DMS 273 (cell line): ENCODE measurements around the gene MPRIP.
"Not testable (repeated sequence)": the region's sequence is repeated elsewhere in the genome, so short reads cannot be mapped to it uniquely, and the experiment has no call there.

ENCODE experiments used
- DNase-seq: peaks from one replicate; lab custom pipeline; 2025; ENCODE audit not compliant: unreplicated experiment; lab: John Stamatoyannopoulos, UW

The MPRIP gene, protein sequence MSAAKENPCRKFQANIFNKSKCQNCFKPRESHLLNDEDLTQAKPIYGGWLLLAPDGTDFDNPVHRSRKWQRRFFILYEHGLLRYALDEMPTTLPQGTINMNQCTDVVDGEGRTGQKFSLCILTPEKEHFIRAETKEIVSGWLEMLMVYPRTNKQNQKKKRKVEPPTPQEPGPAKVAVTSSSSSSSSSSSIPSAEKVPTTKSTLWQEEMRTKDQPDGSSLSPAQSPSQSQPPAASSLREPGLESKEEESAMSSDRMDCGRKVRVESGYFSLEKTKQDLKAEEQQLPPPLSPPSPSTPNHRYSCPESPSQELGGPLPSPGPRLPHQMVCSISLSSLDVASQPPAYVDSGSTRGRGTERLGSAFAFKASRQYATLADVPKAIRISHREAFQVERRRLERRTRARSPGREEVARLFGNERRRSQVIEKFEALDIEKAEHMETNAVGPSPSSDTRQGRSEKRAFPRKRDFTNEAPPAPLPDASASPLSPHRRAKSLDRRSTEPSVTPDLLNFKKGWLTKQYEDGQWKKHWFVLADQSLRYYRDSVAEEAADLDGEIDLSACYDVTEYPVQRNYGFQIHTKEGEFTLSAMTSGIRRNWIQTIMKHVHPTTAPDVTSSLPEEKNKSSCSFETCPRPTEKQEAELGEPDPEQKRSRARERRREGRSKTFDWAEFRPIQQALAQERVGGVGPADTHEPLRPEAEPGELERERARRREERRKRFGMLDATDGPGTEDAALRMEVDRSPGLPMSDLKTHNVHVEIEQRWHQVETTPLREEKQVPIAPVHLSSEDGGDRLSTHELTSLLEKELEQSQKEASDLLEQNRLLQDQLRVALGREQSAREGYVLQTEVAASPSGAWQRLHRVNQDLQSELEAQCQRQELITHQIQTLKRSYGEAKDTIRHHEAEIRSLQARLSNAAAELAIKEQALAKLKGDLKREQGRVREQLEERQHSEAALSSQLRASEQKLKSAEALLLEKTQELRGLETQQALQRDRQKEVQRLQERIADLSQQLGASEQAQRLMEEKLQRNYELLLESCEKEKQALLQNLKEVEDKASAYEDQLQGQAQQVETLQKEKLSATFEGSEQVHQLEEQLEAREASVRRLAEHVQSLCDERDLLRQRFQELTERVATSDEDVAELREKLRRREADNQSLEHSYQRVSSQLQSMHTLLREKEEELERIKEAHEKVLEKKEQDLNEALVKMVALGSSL (N-terminal part only)

DNA sequence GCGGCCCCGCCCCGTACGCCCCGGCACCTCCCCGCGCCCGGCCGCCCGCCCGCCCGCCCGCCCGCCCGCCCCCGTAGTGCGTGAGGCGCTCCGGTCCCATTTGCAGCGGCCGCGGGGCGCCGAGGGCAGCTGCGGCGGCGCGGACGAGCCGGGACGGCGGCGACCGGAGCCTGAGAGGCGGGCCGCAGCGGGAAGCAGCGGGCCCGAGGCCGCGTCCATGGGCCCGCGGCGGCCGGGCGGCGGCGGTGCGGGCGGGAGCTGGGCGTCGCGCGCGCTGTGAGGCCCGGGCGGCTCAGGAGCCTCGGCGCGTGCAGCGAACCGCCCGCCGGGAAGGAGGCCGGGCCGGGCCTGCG is at the start of gene MPRIP:
TSS of gene MPRIP (plus strand) at position 74 of the 353 bp plus-strand sequence. CDS start 392 bp downstream, outside the sequence.
- no peak for DNase-seq

GRCh38 chr17:16994631-16995030 is 47.6 kb upstream of the MPRIP start:
- DNase-seq, result no peak

DNA sequence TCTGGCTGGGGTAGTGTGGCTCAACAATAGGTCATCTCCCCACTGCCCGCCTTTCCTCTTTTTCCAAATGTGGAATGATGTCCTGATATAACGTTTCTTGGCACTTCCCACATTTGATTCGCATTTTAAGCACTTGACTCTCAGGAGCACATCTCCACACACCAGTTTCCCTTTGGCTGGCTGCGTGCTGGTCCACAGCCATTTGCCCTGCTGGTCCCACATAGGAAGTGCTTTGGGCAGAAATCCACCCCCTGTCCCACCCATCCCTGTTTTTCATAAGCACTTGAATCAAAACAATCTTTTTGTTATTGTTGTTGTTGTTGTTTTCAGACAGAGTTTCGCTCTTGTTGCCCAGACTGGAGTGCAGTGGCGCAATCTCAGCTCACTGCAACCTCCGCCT is 46.3 kb upstream of the MPRIP start:
- no peak for DNase-seq

DNA sequence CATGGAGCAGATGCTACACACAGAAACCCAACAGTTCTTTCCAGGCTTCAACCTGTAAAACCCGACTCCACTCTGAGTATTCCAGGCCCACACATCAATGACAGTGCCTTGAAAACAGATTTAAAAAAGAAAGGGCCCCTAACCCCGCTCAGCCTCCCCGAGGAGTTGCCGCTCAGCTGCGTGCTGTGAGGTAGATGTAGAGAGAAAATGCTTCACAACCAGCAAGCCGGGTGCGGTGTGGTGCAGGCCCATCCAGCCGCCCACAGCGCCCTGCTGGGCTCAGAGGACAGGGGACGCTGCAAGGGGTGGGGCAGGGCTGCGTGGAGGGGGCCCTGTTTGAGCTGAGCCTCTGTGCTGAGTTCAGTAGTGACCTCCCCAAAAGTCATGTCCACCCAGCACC is 45.5 kb upstream of the MPRIP start:
- DNase-seq, result not testable (repeated sequence)

DNA sequence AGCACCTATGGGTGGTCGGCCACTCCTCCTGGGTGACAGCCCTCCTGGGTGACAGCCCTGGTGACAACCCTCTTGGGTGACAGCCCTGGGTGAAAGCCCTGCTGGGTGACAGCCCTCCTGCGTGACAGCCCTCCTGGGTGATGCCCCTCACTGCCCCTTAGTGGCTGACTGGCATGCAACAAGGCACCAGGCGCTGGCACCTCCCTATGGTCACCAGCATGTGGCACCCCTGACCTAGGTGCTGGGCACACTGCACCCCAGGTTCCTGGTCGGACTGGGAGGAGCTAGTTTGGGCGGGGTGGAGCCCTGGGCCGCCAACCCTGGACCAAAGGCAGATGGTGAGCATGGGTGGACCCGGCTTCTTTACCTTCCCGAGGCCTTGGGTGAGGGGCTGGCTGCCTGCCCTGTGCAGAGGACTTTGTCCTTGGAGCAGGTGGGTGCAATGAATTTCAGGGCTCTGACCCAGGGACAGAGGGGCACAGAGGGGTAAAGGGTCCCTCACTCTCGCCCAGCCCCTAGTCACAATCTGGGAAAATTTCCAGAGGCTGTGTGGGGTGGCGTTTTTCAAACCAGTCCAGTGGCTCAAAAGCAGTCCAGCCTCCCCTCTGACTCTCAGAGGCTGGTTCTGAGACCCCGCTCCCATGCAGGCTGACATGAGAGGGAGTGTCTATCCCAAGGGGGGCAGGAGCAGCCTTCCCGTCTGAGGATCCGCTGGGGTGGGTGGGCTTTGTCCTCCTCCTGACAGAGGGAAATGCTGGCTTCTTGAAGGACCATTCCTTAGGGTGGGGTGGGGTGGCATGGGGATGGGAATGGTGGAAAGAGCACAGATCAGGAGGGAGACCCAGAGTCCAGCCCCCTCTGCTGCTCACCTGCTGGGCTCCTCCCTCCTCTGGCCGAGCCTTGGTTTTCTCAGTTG is 44.5 kb upstream of the MPRIP start:
- no peak for DNase-seq

DNA sequence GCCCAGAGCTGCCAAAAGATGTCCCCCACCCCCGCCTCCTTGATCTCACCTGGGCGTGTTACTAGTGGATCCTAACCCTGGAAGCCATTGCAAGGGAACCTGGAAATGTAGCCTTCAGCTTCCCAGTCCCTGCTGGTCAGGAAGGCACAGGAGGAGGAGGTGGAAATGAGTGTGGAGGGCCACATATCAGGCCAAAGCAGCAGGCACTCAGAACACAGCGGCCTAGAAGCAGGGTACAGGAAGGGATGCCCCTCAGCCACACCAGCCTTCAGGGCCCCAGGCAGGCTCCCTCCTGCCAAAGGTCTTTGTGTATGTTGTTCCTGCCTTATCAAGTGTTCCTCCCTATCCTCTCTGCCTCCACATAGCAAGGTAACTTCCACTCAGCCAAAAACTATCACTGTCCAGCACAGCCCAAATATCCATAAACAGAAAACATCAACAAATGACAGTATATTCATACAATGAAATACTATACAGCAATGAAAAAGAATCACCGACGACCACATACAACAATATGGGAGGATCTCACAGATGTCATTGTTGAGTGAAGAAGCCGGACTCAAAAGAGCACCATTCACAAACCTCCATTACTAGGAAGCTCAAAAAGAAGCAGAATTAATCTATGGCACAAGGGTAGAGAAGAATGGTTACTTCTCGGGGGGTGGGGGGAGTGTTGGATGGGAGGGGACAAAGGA is 42.2 kb upstream of the MPRIP start:
- no peak for DNase-seq

GRCh38 chr17:17001076-17001777 is 41.0 kb upstream of the MPRIP start:
- peak; percentile 23 for DNase-seq

GRCh38 chr17:17001874-17002520 is 40.3 kb upstream of the MPRIP start:
- DNase-seq, result peak; percentile 85

- DNase-seq, result not testable (repeated sequence)
Measured at GRCh38 chr17:17002731-17003715, 39.2 kb upstream of the MPRIP start.

DNA sequence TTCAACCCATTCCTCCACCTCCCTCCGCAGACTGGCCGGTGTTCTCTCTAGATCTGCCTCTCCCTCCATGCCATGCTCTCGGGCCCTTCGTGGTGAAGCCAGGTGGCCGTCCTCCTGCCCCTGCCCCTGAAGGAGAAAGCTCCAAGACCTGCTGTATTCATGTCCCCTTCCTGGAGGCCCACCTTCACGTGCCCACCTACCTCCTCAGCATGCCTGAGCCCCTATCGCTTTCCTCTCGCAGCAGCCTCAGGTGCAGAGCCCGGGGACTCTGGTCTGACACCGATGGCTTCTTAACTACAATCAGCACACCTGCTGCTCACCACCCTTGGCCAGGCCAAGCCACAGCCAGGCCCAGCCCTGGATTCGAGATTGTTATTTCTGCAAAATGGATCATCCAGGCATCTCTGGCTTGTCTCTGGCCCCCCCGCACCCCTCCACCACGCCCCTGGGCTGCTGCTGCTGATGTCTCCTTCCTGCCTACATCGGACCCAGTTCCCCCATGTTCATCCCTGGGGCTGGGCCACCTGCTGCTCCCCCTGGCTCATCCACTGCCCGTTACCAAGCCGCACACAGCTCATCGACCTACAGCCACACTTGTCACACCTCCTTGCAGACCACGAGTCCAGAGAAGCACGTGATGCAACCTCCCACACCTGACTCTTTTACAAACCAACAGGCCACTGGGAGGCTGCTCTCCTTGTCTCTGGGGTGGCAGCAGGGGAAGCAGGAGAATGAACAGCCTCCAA is 37.8 kb upstream of the MPRIP start:
- DNase-seq, result no peak

DNA sequence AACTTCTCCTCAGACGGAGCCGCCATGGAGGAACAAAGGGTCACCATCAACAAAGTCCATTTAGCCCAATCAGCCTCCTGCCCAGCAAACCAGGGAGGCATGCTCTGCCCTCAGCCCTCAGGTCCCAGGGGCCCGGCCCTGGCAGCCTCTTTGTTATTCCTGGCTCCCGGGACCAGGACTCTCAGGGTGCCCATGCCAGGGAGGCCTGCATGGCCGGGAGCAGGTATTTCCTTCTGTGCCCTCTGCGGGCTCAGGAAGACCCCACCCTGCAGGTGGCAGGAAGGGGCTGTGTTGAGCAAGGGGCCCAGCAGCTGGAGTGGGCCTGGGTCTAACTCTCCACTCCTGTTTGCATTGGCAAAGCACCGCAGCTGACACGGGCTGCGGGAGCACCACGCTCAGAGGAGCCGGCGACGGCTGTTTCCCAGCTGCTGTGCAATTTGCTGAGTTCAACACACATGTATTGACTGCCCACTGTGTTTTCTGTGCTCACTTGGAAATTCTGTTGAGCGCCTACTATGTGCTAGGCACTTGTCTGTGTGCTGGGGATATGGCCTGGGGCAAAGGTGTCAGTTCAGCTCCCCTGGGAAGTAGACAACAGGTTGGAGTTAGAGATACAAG is 37.2 kb upstream of the MPRIP start:
- not testable (repeated sequence) for DNase-seq

GRCh38 chr17:17007891-17008290 is 34.4 kb upstream of the MPRIP start:
- not testable (repeated sequence) for DNase-seq

GRCh38 chr17:17008621-17009397 is 33.4 kb upstream of the MPRIP start:
- not testable (repeated sequence) for DNase-seq

DNA sequence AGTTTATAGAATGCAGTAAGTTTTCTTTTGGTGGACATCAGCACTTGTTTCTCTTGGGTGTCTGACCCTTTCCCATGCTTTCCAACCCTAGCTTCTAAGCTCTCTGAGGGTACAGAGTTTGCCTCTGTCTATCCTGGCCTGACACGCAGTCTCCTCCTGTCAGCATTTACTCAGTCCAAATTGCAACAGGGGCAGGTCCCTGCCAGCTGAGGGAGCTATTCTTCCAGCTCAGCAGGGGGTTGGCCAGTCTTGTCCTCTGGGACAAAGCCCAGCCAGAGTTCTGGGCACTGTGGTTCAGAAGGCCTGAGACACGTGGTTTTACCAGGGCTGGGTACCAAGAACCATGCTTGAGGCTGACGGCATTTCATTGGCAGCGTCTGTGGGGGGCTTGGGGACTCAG is 32.3 kb upstream of the MPRIP start:
- DNase-seq, result not testable (repeated sequence)

DNA sequence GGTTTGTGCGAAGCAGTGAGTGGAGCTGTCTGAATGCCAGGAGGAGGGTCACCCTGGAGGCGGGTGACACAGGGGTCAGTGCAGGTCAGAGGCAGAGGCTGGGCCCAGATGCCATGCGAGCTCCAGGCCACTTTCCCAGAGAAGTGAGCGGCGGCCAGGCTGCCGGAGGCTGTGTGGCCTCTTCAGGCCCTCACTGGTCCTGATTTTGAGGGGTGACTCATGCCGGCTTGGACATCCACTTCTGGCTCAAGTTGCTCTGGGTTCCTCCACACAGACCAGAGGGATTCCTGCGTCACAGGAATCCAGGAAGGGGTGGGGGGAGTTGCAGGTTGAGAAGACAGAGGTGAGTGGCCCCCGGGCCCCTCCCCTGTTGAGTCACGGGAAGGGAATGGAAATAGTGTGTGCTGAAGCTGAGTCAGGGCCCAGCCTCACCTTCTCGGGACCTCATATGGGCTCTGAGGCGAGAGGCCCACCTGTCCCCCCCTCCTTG is 31.7 kb upstream of the MPRIP start:
- not testable (repeated sequence) for DNase-seq
